Measurements from ENCODE around the gene INSR.
A peak's percentile ranks its signal among the peaks of the same experiment; 100 is the strongest.

Gene INSR

DNA sequence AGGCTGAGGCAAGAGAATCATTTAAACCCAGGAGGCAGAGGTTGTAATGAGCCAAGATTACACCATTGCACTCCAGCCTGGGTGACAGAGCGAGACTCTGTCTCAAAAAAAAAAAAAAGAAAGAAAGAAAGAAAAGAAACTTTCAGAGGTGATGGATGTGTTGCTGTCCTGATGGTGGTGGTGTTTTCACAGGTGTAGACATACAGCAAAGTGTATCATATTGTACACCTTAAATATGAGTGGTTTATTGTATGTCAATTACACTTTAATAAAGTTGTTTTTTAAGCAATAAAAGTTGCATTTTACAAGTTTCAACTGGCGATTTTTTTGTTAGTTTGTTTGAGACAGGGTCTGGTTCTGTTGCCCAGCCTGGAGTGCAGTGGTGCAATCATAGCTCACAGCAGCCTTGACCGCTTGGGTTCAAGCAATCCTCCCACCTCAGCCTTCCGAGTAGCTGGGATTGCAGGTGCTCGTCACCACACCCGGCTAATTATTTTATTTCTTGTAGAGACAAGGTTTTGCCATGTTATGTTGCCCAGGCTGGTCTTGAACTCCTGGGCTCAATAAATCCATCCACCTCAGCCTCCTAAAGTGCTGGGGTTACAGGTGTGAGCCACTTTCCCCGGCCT, 13.5 kb upstream of the INSR start:
- TF ChIP-seq, protein P1, sequence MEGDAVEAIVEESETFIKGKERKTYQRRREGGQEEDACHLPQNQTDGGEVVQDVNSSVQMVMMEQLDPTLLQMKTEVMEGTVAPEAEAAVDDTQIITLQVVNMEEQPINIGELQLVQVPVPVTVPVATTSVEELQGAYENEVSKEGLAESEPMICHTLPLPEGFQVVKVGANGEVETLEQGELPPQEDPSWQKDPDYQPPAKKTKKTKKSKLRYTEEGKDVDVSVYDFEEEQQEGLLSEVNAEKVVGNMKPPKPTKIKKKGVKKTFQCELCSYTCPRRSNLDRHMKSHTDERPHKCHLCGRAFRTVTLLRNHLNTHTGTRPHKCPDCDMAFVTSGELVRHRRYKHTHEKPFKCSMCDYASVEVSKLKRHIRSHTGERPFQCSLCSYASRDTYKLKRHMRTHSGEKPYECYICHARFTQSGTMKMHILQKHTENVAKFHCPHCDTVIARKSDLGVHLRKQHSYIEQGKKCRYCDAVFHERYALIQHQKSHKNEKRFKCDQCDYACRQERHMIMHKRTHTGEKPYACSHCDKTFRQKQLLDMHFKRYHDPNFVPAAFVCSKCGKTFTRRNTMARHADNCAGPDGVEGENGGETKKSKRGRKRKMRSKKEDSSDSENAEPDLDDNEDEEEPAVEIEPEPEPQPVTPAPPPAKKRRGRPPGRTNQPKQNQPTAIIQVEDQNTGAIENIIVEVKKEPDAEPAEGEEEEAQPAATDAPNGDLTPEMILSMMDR (IDR thresholded peaks at IDR 0.05) = no peak
- TF ChIP-seq ZFX (IDR thresholded peaks at IDR 0.05; ENCODE audit: borderline replicate concordance) = no peak
- no peak overlapping the region for H3K27ac ChIP-seq

DNA sequence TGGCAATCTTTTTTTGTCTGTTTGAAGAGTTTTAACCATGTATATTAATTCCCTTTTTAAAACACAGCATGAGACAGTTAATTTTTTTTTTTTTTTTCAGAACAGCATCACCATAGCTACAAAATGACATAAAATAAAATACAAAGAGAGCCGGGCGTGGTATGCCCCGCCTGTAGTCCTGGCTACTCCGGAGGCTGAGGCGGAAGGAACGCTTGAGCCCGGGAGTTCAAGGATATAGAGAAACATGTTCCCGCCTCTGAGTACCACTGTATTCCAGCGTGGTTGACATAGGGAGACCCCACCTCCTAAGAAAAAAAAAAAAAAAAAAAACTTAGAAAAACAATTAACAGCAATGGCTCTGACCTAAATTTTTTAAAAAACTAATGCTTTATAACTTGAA, 10.0 kb upstream of the INSR start:
- TF ChIP-seq, protein P1 (IDR thresholded peaks at IDR 0.05) = no peak
- no peak for TF ChIP-seq ZFX (IDR thresholded peaks at IDR 0.05; ENCODE audit: borderline replicate concordance)

DNA sequence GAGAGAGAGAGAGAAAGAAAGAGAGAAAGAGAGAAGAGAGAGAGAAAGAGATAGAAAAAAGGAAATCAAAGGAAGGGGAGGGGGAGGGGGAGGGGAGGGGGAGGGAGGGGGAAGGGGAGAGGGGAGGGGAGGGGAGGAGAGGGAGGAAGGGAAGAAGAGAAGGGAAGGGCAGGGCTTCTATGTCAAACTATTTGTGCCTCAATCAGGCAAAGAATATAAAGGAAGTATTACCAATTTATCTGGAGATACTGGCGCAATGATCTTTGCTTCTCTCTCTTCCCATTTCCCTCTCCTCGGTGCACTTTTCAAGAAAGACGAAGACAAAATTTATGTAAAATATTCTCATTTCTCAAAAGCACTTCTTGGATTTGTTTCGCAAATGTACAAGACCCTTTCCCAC, 9.3 kb upstream of the INSR start:
- H3K27ac ChIP-seq = no peak overlapping the region
- TF ChIP-seq ZFX (IDR thresholded peaks at IDR 0.05; ENCODE audit: borderline replicate concordance) = no peak
- TF ChIP-seq, protein P1 (IDR thresholded peaks at IDR 0.05) = no peak

More for the DNA sequence above, 10.0 kb upstream of the INSR start:
- no peak overlapping the region for H3K27ac ChIP-seq

DNA sequence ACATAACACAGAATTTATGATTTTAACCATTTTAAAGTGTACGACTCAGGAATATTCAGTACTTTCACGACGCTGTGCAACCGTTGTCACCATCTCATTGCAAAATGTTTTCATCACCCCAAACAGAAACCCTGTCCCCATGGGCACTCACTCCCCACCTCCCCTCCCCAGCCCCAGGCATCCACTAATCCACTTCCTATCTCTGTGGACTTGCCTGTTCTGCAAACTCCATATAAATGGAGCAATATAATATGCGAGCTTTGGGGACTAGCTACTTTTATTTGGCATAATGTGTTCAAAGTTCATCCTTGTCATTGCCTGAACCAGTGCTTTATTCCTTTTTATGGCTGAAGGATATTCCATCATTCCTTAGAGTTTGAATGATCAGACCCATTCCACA, 7.3 kb upstream of the INSR start:
- TF ChIP-seq ZFX (IDR thresholded peaks at IDR 0.05; ENCODE audit: borderline replicate concordance) = no peak
- TF ChIP-seq, protein P1 (IDR thresholded peaks at IDR 0.05) = no peak
- no peak overlapping the region for H3K27ac ChIP-seq

DNA sequence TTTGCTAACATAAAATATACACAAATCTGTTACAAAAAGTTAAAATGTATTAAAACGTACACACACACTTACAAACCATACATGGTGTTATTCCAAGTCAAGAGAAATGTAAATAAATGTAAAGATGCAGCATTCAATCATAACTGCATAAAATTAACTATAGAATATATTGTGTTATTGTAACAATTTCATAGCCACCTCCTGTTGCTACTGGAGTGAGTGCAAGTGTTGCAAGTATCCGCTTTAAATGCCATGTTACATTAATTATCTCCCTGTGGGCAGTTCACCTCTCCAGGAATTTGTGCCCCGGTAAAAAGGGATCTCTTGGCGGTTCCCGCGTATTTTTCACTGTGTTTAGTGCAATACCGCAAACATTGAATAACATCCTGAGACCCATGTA, 3.5 kb upstream of the INSR start:
- TF ChIP-seq, protein P1 (IDR thresholded peaks at IDR 0.05) = no peak
- TF ChIP-seq ZFX (IDR thresholded peaks at IDR 0.05; ENCODE audit: borderline replicate concordance) = no peak
- no peak overlapping the region for H3K27ac ChIP-seq

DNA sequence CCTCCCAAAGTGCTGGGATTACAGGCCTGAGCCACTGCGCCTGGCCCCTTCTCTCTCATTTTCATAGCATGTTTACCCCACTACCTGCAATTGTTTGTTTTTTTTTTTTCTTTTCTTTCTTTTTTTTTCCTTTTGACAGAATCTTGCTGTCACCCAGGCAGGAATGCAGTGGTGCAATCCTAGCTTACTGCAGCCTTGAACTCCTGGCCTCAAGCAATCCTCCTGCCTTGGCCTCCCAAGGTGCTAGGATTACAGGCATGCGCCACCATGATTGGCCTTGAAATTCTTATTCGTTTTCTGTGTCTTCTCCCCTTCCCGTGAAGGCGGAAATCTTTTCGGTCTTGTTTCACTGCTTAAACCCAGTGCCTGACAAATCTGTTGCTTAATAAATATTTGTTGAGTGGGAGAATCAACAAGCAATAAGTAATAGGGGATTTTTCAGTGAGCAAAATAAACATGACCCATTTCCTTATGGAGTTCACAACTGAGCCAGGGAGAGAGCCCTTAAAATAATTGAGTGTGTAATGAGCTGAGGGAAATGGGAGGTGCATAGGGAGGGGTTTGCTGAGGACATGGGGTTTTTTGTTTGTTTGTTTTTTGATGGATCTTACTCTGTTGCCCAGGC, 1.8 kb upstream of the INSR start:
- H3K27ac ChIP-seq = 0 out of 2 replicates have a peak overlapping the region, but pooled peaks have one; percentile 20
- no peak for TF ChIP-seq ZFX (IDR thresholded peaks at IDR 0.05; ENCODE audit: borderline replicate concordance)
- TF ChIP-seq, protein P1 (IDR thresholded peaks at IDR 0.05) = no peak

DNA sequence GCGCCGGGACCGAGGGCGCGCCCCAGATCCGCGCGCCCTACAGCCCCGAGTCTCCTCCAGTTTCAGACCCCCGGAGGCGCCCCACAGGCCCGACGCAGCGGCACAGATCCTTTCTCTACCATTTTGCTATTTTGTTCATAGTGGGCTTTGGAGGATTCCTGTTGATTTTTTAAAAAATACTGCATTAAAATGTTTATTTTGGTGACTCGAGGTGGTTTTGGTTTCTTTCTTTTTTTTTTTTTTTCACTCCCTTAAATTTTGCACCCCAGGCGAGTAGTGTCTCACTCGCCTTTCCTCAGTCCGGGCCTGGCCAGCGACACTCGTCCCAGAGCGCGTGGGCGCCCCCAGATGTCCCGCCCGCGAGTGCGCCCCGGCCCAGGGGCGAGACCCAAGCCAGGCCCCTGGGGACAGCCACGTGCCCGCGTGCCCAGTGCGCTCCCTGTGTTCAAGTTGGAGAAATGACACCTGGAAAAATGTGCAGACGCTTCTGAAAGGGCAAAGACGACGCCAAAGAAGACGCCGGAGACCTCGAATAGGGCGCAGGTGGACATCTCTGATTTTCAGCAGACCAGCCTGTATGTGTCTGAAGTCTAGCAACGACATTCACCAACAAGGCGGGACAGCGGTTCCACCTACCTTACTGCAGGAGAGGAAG, 471 bp upstream of the INSR start:
- TF ChIP-seq ZFX (IDR thresholded peaks at IDR 0.05; ENCODE audit: borderline replicate concordance) = no peak
- TF ChIP-seq, protein P1 (IDR thresholded peaks at IDR 0.05) = peak; percentile 43
- H3K27ac ChIP-seq = no peak overlapping the region
